HEK293 (cell line): ENCODE data around the gene FSTL4.

ENCODE experiments used
- CTCF ChIA-PET: fragments of 350-600 bp; formaldehyde crosslinking; extraction: SDS; loops from one replicate; lab custom pipeline; 2021; ENCODE audit warnings: antibody characterized with exemption; lab: Yijun Ruan, JAX
- POLR2A ChIA-PET: fragments of 300-600 bp; formaldehyde crosslinking; extraction: SDS; loops from one replicate; lab custom pipeline; 2020; ENCODE audit warnings: antibody characterized with exemption, inconsistent platforms; lab: Yijun Ruan, JAX
- H3K27ac ChIP-seq: fragments of 200-500 bp; sonication (Bioruptor generic); 2 replicates; pipeline ENCODE4 v1.5.1; 2014; ENCODE audit warnings: low read depth, low read length, control low read depth, inconsistent platforms; ENCODE audit errors: extremely low read depth
- H3K36me3 ChIP-seq, 2 experiments: fragments of 200-500 bp in 1 of 2; sonication (Bioruptor generic) in 1 of 2; 1 replicate in 1 of 2; 2 replicates in 1 of 2; pipeline ENCODE4 v1.5.1; 2014 to 2017; ENCODE audit warnings: inconsistent platforms in 2 of 2, low read length in 2 of 2; ENCODE audit not compliant: control insufficient read depth in 2 of 2, insufficient read depth in 1 of 2
- H3K4me1 ChIP-seq: fragments of 200-500 bp; sonication (Bioruptor generic); 2 replicates; pipeline ENCODE4 v1.5.1; 2014; ENCODE audit warnings: mild to moderate bottlenecking, low read length, inconsistent platforms; ENCODE audit not compliant: control insufficient read depth, insufficient read depth
- H3K4me3 ChIP-seq: 2 replicates; pipeline ENCODE4 v1.5.1; 2011; ENCODE audit warnings: low read depth, mild to moderate bottlenecking, control low read depth, low read length, moderate library complexity
- H3K9me3 ChIP-seq: fragments of 200-500 bp; sonication (Bioruptor generic); 2 replicates; pipeline ENCODE4 v1.5.1; 2014; ENCODE audit warnings: low read depth, low read length, inconsistent platforms; ENCODE audit not compliant: control insufficient read depth, insufficient read depth
- BCL11A ChIP-seq: fragments of 450-650 bp; formaldehyde crosslinking; IDR thresholded peaks from 2 replicates; pipeline ENCODE4 v1.5.1; 2016; ENCODE audit warnings: low read depth, missing biosample characterization, missing genetic modification characterization
- GFI1B ChIP-seq: fragments of 450-650 bp; formaldehyde crosslinking; IDR thresholded peaks from 2 replicates; pipeline ENCODE4 v1.5.1; 2016; ENCODE audit warnings: missing biosample characterization, missing genetic modification characterization
- KLF16 ChIP-seq: fragments of 450-650 bp; formaldehyde crosslinking; IDR thresholded peaks from 2 replicates; pipeline ENCODE4 v1.5.1; 2017; ENCODE audit warnings: missing biosample characterization, missing genetic modification characterization
- KLF17 ChIP-seq: fragments of 450-650 bp; formaldehyde crosslinking; IDR thresholded peaks from 2 replicates; pipeline ENCODE4 v1.5.1; 2016; ENCODE audit warnings: missing biosample characterization, missing genetic modification characterization
- KLF9 ChIP-seq: fragments of 450-650 bp; formaldehyde crosslinking; IDR thresholded peaks from 2 replicates; pipeline ENCODE4 v1.5.1; 2016; ENCODE audit warnings: missing biosample characterization, missing genetic modification characterization, low read depth
- MZF1 ChIP-seq: fragments of 450-650 bp; formaldehyde crosslinking; IDR thresholded peaks from 2 replicates; pipeline ENCODE4 v1.5.1; 2017; ENCODE audit warnings: missing biosample characterization, missing genetic modification characterization, borderline replicate concordance
- PRDM6 ChIP-seq: fragments of 450-650 bp; formaldehyde crosslinking; IDR thresholded peaks from 2 replicates; pipeline ENCODE4 v1.5.1; 2017; ENCODE audit warnings: missing biosample characterization, missing genetic modification characterization
- SP2 ChIP-seq: fragments of 450-650 bp; formaldehyde crosslinking; IDR thresholded peaks from 2 replicates; pipeline ENCODE4 v1.5.1; 2016; ENCODE audit warnings: missing biosample characterization, missing genetic modification characterization
- TSHZ1 ChIP-seq: fragments of 450-650 bp; formaldehyde crosslinking; IDR thresholded peaks from 2 replicates; pipeline ENCODE4 v1.5.1; 2016; ENCODE audit warnings: missing biosample characterization, missing genetic modification characterization, borderline replicate concordance
- ZNF10 ChIP-seq: fragments of 450-650 bp; formaldehyde crosslinking; IDR thresholded peaks from 2 replicates; pipeline ENCODE4 v1.5.1; 2017; ENCODE audit warnings: missing biosample characterization, missing genetic modification characterization
- ZNF146 ChIP-seq: fragments of 450-650 bp; formaldehyde crosslinking; IDR thresholded peaks from 2 replicates; pipeline ENCODE4 v1.5.1; 2016; ENCODE audit warnings: missing biosample characterization, missing genetic modification characterization
- ZNF19 ChIP-seq: fragments of 450-650 bp; formaldehyde crosslinking; IDR thresholded peaks from 2 replicates; pipeline ENCODE4; 2016; ENCODE audit warnings: missing biosample characterization, missing genetic modification characterization, low read depth
- ZNF2 ChIP-seq: fragments of 450-650 bp; formaldehyde crosslinking; IDR thresholded peaks from 2 replicates; pipeline ENCODE4 v1.5.1; 2016; ENCODE audit warnings: missing biosample characterization, missing genetic modification characterization
- ZNF391 ChIP-seq: fragments of 450-650 bp; formaldehyde crosslinking; IDR thresholded peaks from 2 replicates; pipeline ENCODE4 v1.5.1; 2016; ENCODE audit warnings: low read depth, missing biosample characterization, missing genetic modification characterization, borderline replicate concordance
- ZNF416 ChIP-seq: fragments of 450-650 bp; formaldehyde crosslinking; IDR thresholded peaks from 2 replicates; pipeline ENCODE4 v1.5.1; 2016; ENCODE audit warnings: missing biosample characterization, missing genetic modification characterization
- ZNF473 ChIP-seq: fragments of 450-650 bp; formaldehyde crosslinking; IDR thresholded peaks from 2 replicates; pipeline ENCODE4 v1.5.1; 2017; ENCODE audit warnings: missing biosample characterization, missing genetic modification characterization
- ZNF514 ChIP-seq: fragments of 450-650 bp; formaldehyde crosslinking; IDR thresholded peaks from 2 replicates; pipeline ENCODE4 v1.5.1; 2016; ENCODE audit warnings: missing biosample characterization, missing genetic modification characterization
- ZNF544 ChIP-seq: fragments of 450-650 bp; formaldehyde crosslinking; IDR thresholded peaks from 2 replicates; pipeline ENCODE4 v1.5.0; 2017; ENCODE audit warnings: missing biosample characterization, missing genetic modification characterization
- ZNF558 ChIP-seq: fragments of 450-650 bp; formaldehyde crosslinking; IDR thresholded peaks from 2 replicates; pipeline ENCODE4 v1.5.1; 2016; ENCODE audit warnings: missing biosample characterization, missing genetic modification characterization
- ZNF560 ChIP-seq: fragments of 450-650 bp; formaldehyde crosslinking; IDR thresholded peaks from 2 replicates; pipeline ENCODE4 v1.5.1; 2017; ENCODE audit warnings: missing biosample characterization, missing genetic modification characterization, borderline replicate concordance
- ZNF692 ChIP-seq: fragments of 450-650 bp; formaldehyde crosslinking; IDR thresholded peaks from 2 replicates; pipeline ENCODE4 v1.5.1; 2016; ENCODE audit warnings: missing biosample characterization, missing genetic modification characterization
- TF ChIP-seq, protein P1 (sequence below): fragments of 450-650 bp; formaldehyde crosslinking; IDR thresholded peaks from 2 replicates; pipeline ENCODE4 v1.5.1; 2016; ENCODE audit warnings: missing biosample characterization, missing genetic modification characterization

Gene FSTL4

DNA sequence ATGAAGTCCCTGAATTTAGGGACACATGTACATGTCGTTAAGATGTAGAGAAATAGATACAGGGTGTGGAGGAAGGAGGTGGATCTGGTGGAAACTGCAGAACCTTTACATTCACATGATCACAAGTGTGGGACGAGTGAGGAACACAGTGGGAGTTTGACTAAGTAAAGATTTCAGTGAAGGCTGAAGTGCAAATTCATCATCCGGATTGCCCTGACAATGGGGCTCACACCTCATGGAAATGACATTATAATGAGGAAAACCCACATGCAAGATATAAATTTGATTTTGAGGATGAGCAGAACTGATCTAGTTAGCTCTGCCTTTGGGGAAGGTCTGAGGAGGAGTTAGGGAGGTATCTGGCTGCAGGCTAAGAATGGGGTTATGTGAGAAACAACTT, 173.9 kb downstream of the FSTL4 start:
- H3K9me3 ChIP-seq = no peaks in the 10 kb centered on the region
- no peak overlapping the region for H3K27ac ChIP-seq
- no peak overlapping the region for H3K4me3 ChIP-seq
- TF ChIP-seq KLF17 (tag by site-specific recombination) = no peak
- TF ChIP-seq ZNF19 = no peak
- TF ChIP-seq SP2 = no peak
- TF ChIP-seq ZNF560 (tag by site-specific recombination) = no peak
- TF ChIP-seq, protein P1, sequence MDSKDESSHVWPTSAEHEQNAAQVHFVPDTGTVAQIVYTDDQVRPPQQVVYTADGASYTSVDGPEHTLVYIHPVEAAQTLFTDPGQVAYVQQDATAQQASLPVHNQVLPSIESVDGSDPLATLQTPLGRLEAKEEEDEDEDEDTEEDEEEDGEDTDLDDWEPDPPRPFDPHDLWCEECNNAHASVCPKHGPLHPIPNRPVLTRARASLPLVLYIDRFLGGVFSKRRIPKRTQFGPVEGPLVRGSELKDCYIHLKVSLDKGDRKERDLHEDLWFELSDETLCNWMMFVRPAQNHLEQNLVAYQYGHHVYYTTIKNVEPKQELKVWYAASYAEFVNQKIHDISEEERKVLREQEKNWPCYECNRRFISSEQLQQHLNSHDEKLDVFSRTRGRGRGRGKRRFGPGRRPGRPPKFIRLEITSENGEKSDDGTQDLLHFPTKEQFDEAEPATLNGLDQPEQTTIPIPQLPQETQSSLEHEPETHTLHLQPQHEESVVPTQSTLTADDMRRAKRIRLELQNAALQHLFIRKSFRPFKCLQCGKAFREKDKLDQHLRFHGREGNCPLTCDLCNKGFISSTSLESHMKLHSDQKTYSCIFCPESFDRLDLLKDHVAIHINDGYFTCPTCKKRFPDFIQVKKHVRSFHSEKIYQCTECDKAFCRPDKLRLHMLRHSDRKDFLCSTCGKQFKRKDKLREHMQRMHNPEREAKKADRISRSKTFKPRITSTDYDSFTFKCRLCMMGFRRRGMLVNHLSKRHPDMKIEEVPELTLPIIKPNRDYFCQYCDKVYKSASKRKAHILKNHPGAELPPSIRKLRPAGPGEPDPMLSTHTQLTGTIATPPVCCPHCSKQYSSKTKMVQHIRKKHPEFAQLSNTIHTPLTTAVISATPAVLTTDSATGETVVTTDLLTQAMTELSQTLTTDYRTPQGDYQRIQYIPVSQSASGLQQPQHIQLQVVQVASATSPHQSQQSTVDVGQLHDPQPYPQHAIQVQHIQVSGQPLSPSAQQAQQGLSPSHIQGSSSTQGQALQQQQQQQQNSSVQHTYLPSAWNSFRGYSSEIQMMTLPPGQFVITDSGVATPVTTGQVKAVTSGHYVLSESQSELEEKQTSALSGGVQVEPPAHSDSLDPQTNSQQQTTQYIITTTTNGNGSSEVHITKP (tag by site-specific recombination) = no peak
- TF ChIP-seq ZNF146 (tag by site-specific recombination) = no peak
- TF ChIP-seq MZF1 (tag by site-specific recombination) = no peak
- TF ChIP-seq ZNF2 (tag by site-specific recombination) = no peak
- no peak for TF ChIP-seq GFI1B (tag by site-specific recombination)
- no peak for TF ChIP-seq TSHZ1 (tag by site-specific recombination)
- TF ChIP-seq ZNF558 (tag by site-specific recombination) = no peak
- TF ChIP-seq PRDM6 (tag by site-specific recombination) = no peak
- no peak for TF ChIP-seq ZNF473
- TF ChIP-seq ZNF544 = no peak
- TF ChIP-seq ZNF10 = no peak
- no peak for TF ChIP-seq ZNF416 (tag by site-specific recombination)
- no peaks in the 10 kb centered on the region for H3K36me3 ChIP-seq
- POLR2A ChIA-PET = no interaction called here
- H3K4me1 ChIP-seq = no peaks in the 10 kb centered on the region
- CTCF ChIA-PET = no interaction called here

DNA sequence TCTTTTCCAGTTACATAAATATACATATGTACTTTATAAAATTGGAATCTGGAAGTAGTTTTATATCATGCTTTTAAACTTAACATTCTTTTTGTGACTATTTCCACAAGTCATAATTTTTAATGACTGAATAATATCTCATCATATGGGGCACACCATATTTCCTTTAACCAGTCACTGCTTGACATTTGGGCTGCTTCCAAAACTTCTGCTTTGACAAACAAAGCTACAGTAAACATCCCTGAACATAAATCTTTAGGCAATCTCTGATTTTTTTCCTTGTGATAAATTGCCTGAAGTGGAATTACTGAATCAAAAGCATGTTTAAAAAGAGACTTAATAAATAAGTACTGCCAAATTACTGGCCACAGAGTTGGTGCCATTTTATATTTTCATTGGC, 178.0 kb downstream of the FSTL4 start:
- no peak overlapping the region for H3K27ac ChIP-seq
- H3K4me3 ChIP-seq = no peak overlapping the region
- H3K36me3 ChIP-seq = no peaks in the 10 kb centered on the region
- no peaks in the 10 kb centered on the region for H3K4me1 ChIP-seq
- POLR2A ChIA-PET = no interaction called here
- H3K9me3 ChIP-seq = no peaks in the 10 kb centered on the region
- TF ChIP-seq BCL11A (tag by site-specific recombination) = no peak
- no peak for TF ChIP-seq ZNF391 (tag by site-specific recombination)
- no peak for TF ChIP-seq KLF16 (tag by site-specific recombination)
- no peak for TF ChIP-seq KLF9 (tag by site-specific recombination)
- no peak for TF ChIP-seq ZNF692 (tag by site-specific recombination)
- no peak for TF ChIP-seq ZNF416 (tag by site-specific recombination)
- no peak for TF ChIP-seq ZNF514 (tag by site-specific recombination)
- CTCF ChIA-PET = interaction anchor here (1.4 to 4.0 kb wide), 2 partner anchors 11 to 435 kb away, joined by 7 to 45 read pairs; no protein-coding TSS in a partner anchor
